Neural cell (in vitro differentiated cells): Measurements from ENCODE around the gene FBXO45.

Source experiments
- CTCF ChIP-seq: fragments of 450-650 bp; IDR thresholded peaks from 2 replicates; pipeline ENCODE4 v1.5.1; 2014; ENCODE audit warnings: antibody characterized with exemption, mild to moderate bottlenecking, moderate library complexity; ENCODE audit not compliant: poor library complexity, severe bottlenecking
- EP300 ChIP-seq: fragments of 450-650 bp; conservative IDR thresholded peaks from 2 replicates; pipeline ENCODE4 v1.6.1; 2014; ENCODE audit warnings: antibody characterized with exemption, mild to moderate bottlenecking, moderate library complexity; ENCODE audit not compliant: poor library complexity, severe bottlenecking
- EZH2 ChIP-seq: fragments of 200-600, 300-800 bp; shearing (Covaris generic), sonication (generic); IDR thresholded peaks from 2 replicates; pipeline ENCODE4 v1.6.1; 2014; ENCODE audit warnings: antibody characterized with exemption, low read length, borderline replicate concordance, mild to moderate bottlenecking; ENCODE audit not compliant: insufficient read depth, poor library complexity, severe bottlenecking
- MXI1 ChIP-seq: fragments of 450-650 bp; conservative IDR thresholded peaks from 2 replicates; pipeline ENCODE4 v1.6.1; 2014; ENCODE audit warnings: antibody characterized with exemption, mild to moderate bottlenecking; ENCODE audit not compliant: poor library complexity, severe bottlenecking
- POLR2AphosphoS5 ChIP-seq: IDR thresholded peaks from 2 replicates; pipeline ENCODE4 v1.6.1; 2012
- RAD21 ChIP-seq: fragments of 450-650 bp; conservative IDR thresholded peaks from 2 replicates; pipeline ENCODE4 v1.6.1; 2014; ENCODE audit warnings: antibody characterized with exemption, mild to moderate bottlenecking, moderate library complexity
- REST ChIP-seq: IDR thresholded peaks from 2 replicates; pipeline ENCODE4 v1.6.1; 2012; ENCODE audit warnings: borderline replicate concordance
- SMC3 ChIP-seq: fragments of 450-650 bp; conservative IDR thresholded peaks from 2 replicates; pipeline ENCODE4 v1.6.1; 2014; ENCODE audit warnings: antibody characterized with exemption, mild to moderate bottlenecking, moderate library complexity; ENCODE audit not compliant: poor library complexity
- TAF1 ChIP-seq: IDR thresholded peaks from 2 replicates; pipeline ENCODE4 v1.6.1; 2012; ENCODE audit warnings: low read depth

- no peak for TF ChIP-seq POLR2AphosphoS5
- TF ChIP-seq CTCF, result peak; percentile 61
- no peak for TF ChIP-seq EZH2
- peak; percentile 72 for TF ChIP-seq RAD21
- no peak for TF ChIP-seq TAF1
- no peak for TF ChIP-seq MXI1
- TF ChIP-seq EP300, result no peak
- TF ChIP-seq REST, result no peak
- TF ChIP-seq SMC3, result peak; percentile 72
These were observed 40.9 kb downstream of the FBXO45 start for GRCh38 chr3:196609343-196609775.
